Breast epithelium (tissue), 3 donors: ENCODE data around the gene PSMG4.

Experiments
- POLR2A ChIP-seq: fragments of 450-650 bp; IDR thresholded peaks from one replicate; pipeline ENCODE4 v1.6.1; 2016; ENCODE audit warnings: antibody characterized with exemption, mild to moderate bottlenecking, moderate library complexity
- POLR2AphosphoS5 ChIP-seq, 3 donors: sonication (generic); formaldehyde crosslinking; IDR thresholded peaks; one replicate each; pipeline ENCODE4 v1.6.1; 2017; ENCODE audit warnings: antibody characterized with exemption in 3 of 3
- TF ChIP-seq, protein P1 (sequence below), 3 donors: fragments of 450-650 bp; IDR thresholded peaks; one replicate each; pipeline ENCODE4 v1.5.1; 2016 to 2017; ENCODE audit warnings: antibody characterized with exemption in 3 of 3, mild to moderate bottlenecking in 3 of 3, moderate library complexity in 3 of 3

DNA sequence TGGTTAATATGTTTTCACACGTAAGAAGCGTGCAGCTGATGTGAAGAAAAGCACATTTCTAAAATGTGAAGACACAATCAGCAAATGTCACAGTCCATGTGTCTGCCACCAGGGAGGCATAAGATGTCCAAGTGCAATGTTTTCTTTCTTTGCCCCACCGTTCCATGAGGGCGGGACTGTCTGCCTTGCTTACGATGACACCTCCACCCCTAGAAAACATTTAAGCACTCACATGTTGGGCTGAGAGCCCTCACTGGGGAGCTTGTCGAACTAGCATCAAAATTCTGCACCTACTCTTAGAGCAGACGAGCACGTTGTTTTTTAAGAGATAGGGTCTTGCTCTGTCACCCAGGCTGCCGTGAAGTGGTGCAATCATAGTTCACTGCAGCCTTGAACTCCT, 57.6 kb downstream of the PSMG4 start:
- TF ChIP-seq, protein P1, sequence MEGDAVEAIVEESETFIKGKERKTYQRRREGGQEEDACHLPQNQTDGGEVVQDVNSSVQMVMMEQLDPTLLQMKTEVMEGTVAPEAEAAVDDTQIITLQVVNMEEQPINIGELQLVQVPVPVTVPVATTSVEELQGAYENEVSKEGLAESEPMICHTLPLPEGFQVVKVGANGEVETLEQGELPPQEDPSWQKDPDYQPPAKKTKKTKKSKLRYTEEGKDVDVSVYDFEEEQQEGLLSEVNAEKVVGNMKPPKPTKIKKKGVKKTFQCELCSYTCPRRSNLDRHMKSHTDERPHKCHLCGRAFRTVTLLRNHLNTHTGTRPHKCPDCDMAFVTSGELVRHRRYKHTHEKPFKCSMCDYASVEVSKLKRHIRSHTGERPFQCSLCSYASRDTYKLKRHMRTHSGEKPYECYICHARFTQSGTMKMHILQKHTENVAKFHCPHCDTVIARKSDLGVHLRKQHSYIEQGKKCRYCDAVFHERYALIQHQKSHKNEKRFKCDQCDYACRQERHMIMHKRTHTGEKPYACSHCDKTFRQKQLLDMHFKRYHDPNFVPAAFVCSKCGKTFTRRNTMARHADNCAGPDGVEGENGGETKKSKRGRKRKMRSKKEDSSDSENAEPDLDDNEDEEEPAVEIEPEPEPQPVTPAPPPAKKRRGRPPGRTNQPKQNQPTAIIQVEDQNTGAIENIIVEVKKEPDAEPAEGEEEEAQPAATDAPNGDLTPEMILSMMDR (IDR thresholded peaks at IDR 0.05): no peak
- no peak for TF ChIP-seq POLR2A
- no peak for TF ChIP-seq POLR2AphosphoS5 (IDR thresholded peaks at IDR 0.05)
